BLaER1 (cell line): ENCODE results near the gene TNS1.

ENCODE experiments used
- H3K27ac ChIP-seq: shearing (Covaris generic); formaldehyde crosslinking; 2 replicates; pipeline ENCODE4 v1.8.1; 2022
- H3K27me3 ChIP-seq: shearing (Covaris generic); formaldehyde crosslinking; 2 replicates; pipeline ENCODE4 v1.8.1; 2022
- H3K36me3 ChIP-seq: shearing (Covaris generic); formaldehyde crosslinking; 2 replicates; pipeline ENCODE4 v1.8.1; 2022
- H3K4me1 ChIP-seq: shearing (Covaris generic); formaldehyde crosslinking; 2 replicates; pipeline ENCODE4 v1.8.1; 2022
- H3K4me2 ChIP-seq: shearing (Covaris generic); formaldehyde crosslinking; 2 replicates; pipeline ENCODE4 v1.8.1; 2022
- H3K4me3 ChIP-seq: shearing (Covaris generic); formaldehyde crosslinking; 2 replicates; pipeline ENCODE4 v1.8.1; 2022
- H3K9ac ChIP-seq: shearing (Covaris generic); formaldehyde crosslinking; 2 replicates; pipeline ENCODE4 v1.8.1; 2022
- H3K9me3 ChIP-seq: shearing (Covaris generic); formaldehyde crosslinking; 2 replicates; pipeline ENCODE4 v1.8.1; 2022
- H4K20me1 ChIP-seq: shearing (Covaris generic); formaldehyde crosslinking; 2 replicates; pipeline ENCODE4 v1.8.1; 2022
- Cebpa-rat ChIP-seq: shearing (Covaris generic); IDR thresholded peaks from 2 replicates; pipeline ENCODE4 v1.8.1; 2022

TNS1 gene

GRCh38 chr2:218010140-218010983 lies 7.6 kb upstream of the TNS1 start:
- H3K27ac ChIP-seq: peak overlapping the region; percentile 87
- TF ChIP-seq Cebpa-rat: no peak
- H4K20me1 ChIP-seq: peaks cover 10% of the 10 kb centered on the region; the same call in 1 of the 2 replicates
- peaks cover 12% of the 10 kb centered on the region for H3K36me3 ChIP-seq
- peaks cover 80% of the 10 kb centered on the region for H3K4me1 ChIP-seq
- H3K4me2 ChIP-seq: peak overlapping the region; percentile 98
- H3K4me3 ChIP-seq: peak overlapping the region; percentile 82
- H3K9me3 ChIP-seq: no peaks in the 10 kb centered on the region
- no peaks in the 10 kb centered on the region for H3K27me3 ChIP-seq
- peak overlapping the region; percentile 85 for H3K9ac ChIP-seq

DNA sequence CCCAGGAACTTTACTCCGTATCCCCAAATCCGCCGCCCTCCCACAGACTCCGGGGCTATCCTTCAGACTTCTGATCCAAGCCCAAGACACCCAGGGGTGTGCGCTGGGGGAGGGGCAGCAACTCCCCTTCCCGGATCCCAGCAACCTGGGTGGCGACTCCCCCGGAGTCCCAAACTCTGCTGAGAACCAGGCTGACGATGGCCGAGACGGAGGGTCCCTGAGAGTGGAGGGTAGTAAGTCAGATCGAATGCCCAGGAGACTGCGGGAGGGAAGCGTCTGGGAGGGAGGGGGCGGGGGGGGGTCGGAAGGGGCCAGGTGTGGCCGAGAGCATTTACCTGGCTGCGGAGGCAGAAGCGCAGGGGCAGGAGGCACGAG lies 7.0 kb upstream of the TNS1 start:
- H3K4me2 ChIP-seq: peak overlapping the region; percentile 98
- H3K27ac ChIP-seq: peak overlapping the region; percentile 87
- H3K36me3 ChIP-seq: peaks cover 15% of the 10 kb centered on the region
- peaks cover 10% of the 10 kb centered on the region; the same call in 1 of the 2 replicates for H4K20me1 ChIP-seq
- peak overlapping the region; percentile 85 for H3K9ac ChIP-seq
- peaks cover 80% of the 10 kb centered on the region for H3K4me1 ChIP-seq
- H3K4me3 ChIP-seq: peak overlapping the region; percentile 82
- TF ChIP-seq Cebpa-rat: no peak
- no peaks in the 10 kb centered on the region for H3K27me3 ChIP-seq
- H3K9me3 ChIP-seq: no peaks in the 10 kb centered on the region

DNA sequence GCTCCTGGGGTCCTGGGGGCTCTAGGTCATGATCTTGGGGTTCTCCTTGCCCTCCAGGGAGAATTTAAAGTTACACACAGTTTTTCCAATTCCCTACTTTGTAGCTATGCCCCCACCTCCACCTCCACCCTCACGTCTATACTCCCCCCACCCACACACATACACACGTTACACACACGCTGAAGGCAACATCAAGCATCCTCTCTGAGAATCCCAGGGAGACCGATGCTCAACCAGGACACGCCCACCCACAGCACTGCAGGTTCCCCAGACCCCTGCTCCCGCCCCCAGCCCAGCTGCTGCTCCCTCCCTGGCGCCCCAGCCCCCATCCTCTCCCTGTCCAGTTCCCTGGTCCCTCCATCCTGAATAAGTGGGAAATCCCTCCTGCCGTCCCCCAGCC lies 6.4 kb upstream of the TNS1 start:
- no peak for TF ChIP-seq Cebpa-rat
- Histone ChIP-seq H3K27ac (peak overlapping the region; percentile 87; the same call in 1 of the 2 replicates), H3K9ac (peak overlapping the region; percentile 85), H4K20me1 (peaks cover 10% of the 10 kb centered on the region; the same call in 1 of the 2 replicates), H3K9me3 (no peaks in the 10 kb centered on the region), H3K4me2 (peak overlapping the region; percentile 98), H3K4me1 (peaks cover 80% of the 10 kb centered on the region), H3K36me3 (peaks cover 15% of the 10 kb centered on the region), H3K4me3 (peak overlapping the region; percentile 82), H3K27me3 (no peaks in the 10 kb centered on the region)

DNA sequence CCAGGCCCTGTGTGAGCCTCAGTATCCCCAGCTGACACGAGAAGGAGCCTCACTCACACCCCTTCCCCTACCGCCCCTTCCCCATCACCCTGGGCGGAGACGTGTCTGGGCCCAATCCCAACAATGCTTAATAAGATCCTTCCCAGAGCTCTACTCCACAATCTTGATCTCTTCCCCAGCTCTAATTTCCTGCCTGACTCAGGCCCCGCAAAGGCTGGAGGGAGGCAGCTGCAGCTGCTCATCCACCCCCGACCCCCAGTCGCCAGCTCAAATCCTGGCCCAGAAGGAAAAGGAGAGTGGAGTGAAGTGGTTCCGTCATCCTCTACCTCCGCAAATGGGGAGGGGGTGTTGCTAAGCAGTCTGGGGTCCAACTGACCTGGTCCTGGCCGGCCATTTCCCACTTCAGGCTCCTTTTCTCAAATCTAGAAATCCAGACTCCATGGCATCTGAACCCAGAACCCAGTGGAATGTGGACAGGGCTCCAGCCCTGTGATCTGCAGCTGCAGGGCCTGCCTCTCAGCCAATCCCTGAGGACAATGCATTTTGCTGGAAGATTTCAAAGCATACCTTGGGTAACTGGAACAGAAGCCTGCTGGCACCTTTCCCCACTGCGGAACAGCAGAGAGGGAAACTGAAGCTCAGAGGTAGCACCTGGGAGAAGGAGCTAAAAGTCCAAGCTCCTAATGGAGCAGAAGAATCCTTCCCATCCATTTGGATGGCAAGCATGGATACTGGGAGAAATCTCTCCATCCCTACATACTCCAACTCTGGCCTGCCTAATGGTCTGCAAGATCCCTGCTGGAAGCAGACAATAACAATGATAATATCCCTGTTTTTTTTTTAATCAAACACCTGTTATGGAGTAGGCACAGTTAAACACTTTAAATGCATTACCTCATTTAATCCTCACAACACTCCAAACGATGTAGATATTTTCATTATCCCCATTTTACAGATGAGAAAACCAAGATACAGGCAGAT lies 5.6 kb upstream of the TNS1 start:
- Histone ChIP-seq H3K27ac (0 out of 2 replicates have a peak overlapping the region, but pooled peaks have one; percentile 11), H3K27me3 (no peaks in the 10 kb centered on the region)
- no peak for TF ChIP-seq Cebpa-rat

DNA sequence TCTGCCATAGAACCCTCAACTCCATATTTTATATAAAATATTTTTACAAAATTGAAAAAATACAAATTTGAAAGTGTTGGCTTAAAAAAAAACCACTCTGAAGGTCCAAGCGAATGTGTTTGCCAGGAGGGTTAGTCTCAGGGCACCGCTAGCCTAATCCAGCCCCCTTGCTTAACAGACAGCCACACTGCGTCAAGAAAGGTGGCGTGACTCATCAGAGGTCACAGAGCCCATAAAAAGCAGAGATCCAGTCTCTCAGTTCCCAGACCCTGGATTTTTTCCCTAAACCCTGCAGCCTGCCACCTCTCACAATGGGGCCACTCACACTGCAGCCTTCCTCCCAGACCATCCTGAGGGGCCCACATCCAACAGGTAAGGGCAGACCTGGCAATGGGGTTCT lies 3.9 kb upstream of the TNS1 start:
- H3K27me3 ChIP-seq: no peaks in the 10 kb centered on the region
- H3K4me3 ChIP-seq: no peak overlapping the region
- no peak overlapping the region for H3K9ac ChIP-seq
- peaks cover 15% of the 10 kb centered on the region for H3K36me3 ChIP-seq
- H3K27ac ChIP-seq: no peak overlapping the region
- H3K4me2 ChIP-seq: no peak overlapping the region
- no peaks in the 10 kb centered on the region for H3K9me3 ChIP-seq
- peaks cover 77% of the 10 kb centered on the region for H3K4me1 ChIP-seq
- no peak for TF ChIP-seq Cebpa-rat
- peaks cover 10% of the 10 kb centered on the region; the same call in 1 of the 2 replicates for H4K20me1 ChIP-seq

More for the DNA sequence above, 5.6 kb upstream of the TNS1 start:
- Histone ChIP-seq H3K9me3 (no peaks in the 10 kb centered on the region), H3K4me1 (peaks cover 79% of the 10 kb centered on the region), H3K4me2 (peak overlapping the region; percentile 98), H4K20me1 (peaks cover 10% of the 10 kb centered on the region; the same call in 1 of the 2 replicates), H3K36me3 (peaks cover 15% of the 10 kb centered on the region), H3K4me3 (peak overlapping the region; percentile 82), H3K9ac (0 out of 2 replicates have a peak overlapping the region, but pooled peaks have one; percentile 43)

GRCh38 chr2:218005486-218005885 lies 2.7 kb upstream of the TNS1 start:
- Histone ChIP-seq H3K27ac (no peak overlapping the region), H3K27me3 (no peaks in the 10 kb centered on the region), H3K9ac (no peak overlapping the region), H3K4me2 (no peak overlapping the region), H4K20me1 (peaks cover 10% of the 10 kb centered on the region; the same call in 1 of the 2 replicates), H3K4me1 (peaks cover 72% of the 10 kb centered on the region), H3K4me3 (no peak overlapping the region), H3K36me3 (peaks cover 25% of the 10 kb centered on the region), H3K9me3 (no peaks in the 10 kb centered on the region)
- TF ChIP-seq Cebpa-rat: no peak

GRCh38 chr2:218005028-218005427 lies 2.2 kb upstream of the TNS1 start:
- Histone ChIP-seq H3K9ac (0 out of 2 replicates have a peak overlapping the region, but pooled peaks have one; percentile 64), H4K20me1 (peaks cover 14% of the 10 kb centered on the region; the same call in 1 of the 2 replicates), H3K9me3 (no peaks in the 10 kb centered on the region), H3K4me3 (no peak overlapping the region), H3K4me2 (0 out of 2 replicates have a peak overlapping the region, but pooled peaks have one; percentile 82), H3K27ac (peak overlapping the region; percentile 78; the same call in 1 of the 2 replicates), H3K27me3 (no peaks in the 10 kb centered on the region), H3K4me1 (peaks cover 70% of the 10 kb centered on the region), H3K36me3 (peaks cover 27% of the 10 kb centered on the region)
- TF ChIP-seq Cebpa-rat: no peak

DNA sequence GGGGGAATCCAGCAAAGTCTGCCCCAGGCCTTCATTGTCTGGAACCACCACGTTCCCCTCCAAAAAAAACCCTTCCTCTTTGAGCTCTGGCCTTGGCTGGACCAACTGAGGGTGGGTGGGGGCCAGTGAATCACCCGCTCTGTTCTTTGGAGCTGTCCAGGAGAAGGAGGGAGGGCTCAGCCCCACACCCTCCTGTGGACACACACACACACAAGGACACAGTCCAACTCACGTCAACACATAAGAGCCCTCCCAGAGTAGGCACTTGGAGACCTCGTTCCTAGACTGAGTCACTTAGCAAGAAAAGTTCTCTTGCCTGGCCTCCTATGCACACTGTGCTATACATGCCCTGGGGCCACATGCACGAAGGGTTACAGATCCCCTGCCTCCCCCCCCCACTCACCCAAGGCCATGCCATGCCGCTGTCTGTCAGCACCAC lies 1.2 kb upstream of the TNS1 start:
- H3K36me3 ChIP-seq: peaks cover 31% of the 10 kb centered on the region
- peak overlapping the region; percentile 82 for H3K4me2 ChIP-seq
- H3K4me1 ChIP-seq: peaks cover 67% of the 10 kb centered on the region
- H3K4me3 ChIP-seq: no peak overlapping the region
- no peaks in the 10 kb centered on the region for H3K27me3 ChIP-seq
- peak overlapping the region; percentile 64; the same call in 1 of the 2 replicates for H3K9ac ChIP-seq
- peaks cover 23% of the 10 kb centered on the region; the same call in 1 of the 2 replicates for H4K20me1 ChIP-seq
- no peaks in the 10 kb centered on the region for H3K9me3 ChIP-seq
- no peak for TF ChIP-seq Cebpa-rat
- peak overlapping the region; percentile 78 for H3K27ac ChIP-seq

DNA sequence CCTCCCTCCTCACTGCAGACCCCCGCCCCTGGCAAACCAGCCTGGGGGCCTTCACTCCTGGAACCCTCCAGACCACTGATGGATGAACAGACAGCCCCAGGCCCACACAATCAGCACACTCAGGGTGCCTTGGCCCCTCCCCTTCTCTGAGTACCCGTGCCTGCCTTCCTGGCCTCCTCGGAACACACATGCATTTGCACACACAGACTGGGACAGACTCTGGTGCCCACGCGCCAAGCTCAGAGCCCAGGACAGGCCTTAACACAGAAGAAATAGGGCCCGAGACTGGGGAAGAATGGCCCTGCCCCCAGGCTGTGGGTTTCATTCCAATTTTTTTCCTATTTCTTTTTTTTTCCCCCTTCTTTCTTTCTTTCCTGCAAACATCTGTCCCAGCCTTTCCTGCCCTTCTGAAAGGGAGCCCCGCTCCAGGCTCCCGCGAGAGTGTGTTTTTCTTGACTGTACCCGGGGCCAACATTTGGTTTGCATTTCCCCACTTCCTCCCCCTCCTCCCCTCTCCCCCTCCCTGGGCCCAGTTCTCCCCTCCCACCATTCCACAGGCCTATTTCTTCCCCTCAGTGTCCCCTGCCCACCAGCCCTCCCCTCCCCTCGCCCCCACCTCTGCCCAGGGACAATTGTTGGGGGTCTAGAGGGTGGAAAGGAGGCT lies 618 bp upstream of the TNS1 start:
- H3K27ac ChIP-seq: peak overlapping the region; percentile 78
- H3K36me3 ChIP-seq: peaks cover 37% of the 10 kb centered on the region
- no peak for TF ChIP-seq Cebpa-rat
- no peaks in the 10 kb centered on the region for H3K9me3 ChIP-seq
- peaks cover 61% of the 10 kb centered on the region for H3K4me1 ChIP-seq
- H4K20me1 ChIP-seq: peaks cover 21% of the 10 kb centered on the region; the same call in 1 of the 2 replicates
- no peak overlapping the region for H3K4me3 ChIP-seq
- peak overlapping the region; percentile 65 for H3K9ac ChIP-seq
- peak overlapping the region; percentile 82 for H3K4me2 ChIP-seq
- H3K27me3 ChIP-seq: no peaks in the 10 kb centered on the region
